Measurements from ENCODE around the gene MOB3B. TPM values are rescaled to one million over a fixed set of nuclear protein-coding genes. Genes with fewer than 3 reads are reported as not detected.

Gene MOB3B
- total RNA-seq, 2 donors from 2014 or later, result 3.1 to 17.8 TPM

- H3K27me3 ChIP-seq (replicated peaks; ENCODE audit: insufficient read depth), result no peaks in the 10 kb centered on the region
- H3K9me3 ChIP-seq, result no peaks in the 10 kb centered on the region
- no peak overlapping the region for H3K4me3 ChIP-seq
- TF ChIP-seq POLR2AphosphoS5 (IDR thresholded peaks at IDR 0.05) (no peak), POLR2A (IDR thresholded peaks at IDR 0.05) (no peak), CTCF (IDR thresholded peaks at IDR 0.05) (no peak)
- DNase-seq (ENCODE audit: low spot score), result no peak
- H3K36me3 ChIP-seq, result no peaks in the 10 kb centered on the region
- H3K4me1 ChIP-seq (replicated peaks), result peaks cover 2% of the 10 kb centered on the region
- intact Hi-C loops (cut with DNase I), result no loop called here
- no peak overlapping the region for H3K27ac ChIP-seq
- 96% methylated on average over 4 of the region's 4 CpGs for WGBS
These were observed 8.6 kb downstream of the MOB3B start for GRCh38 chr9:27520986-27521385.

GRCh38 chr9:27519466-27520465, 9.8 kb downstream of the MOB3B start:
- Histone ChIP-seq H3K4me1 (replicated peaks) (no peaks in the 10 kb centered on the region), H3K36me3 (no peaks in the 10 kb centered on the region), H3K9me3 (no peaks in the 10 kb centered on the region), H3K27me3 (replicated peaks; ENCODE audit: insufficient read depth) (no peaks in the 10 kb centered on the region), H3K4me3 (no peak overlapping the region), H3K27ac (no peak overlapping the region)
- 86% methylated on average over 10 of the region's 10 CpGs for WGBS
- DNase-seq (ENCODE audit: low spot score), result no peak
- TF ChIP-seq POLR2A (IDR thresholded peaks at IDR 0.05) (no peak), CTCF (IDR thresholded peaks at IDR 0.05) (no peak), POLR2AphosphoS5 (IDR thresholded peaks at IDR 0.05) (no peak)
- intact Hi-C loops (cut with DNase I), result no loop called here

- DNase-seq (ENCODE audit: low spot score), result no peak
- H3K27me3 ChIP-seq (replicated peaks; ENCODE audit: insufficient read depth), result no peaks in the 10 kb centered on the region
- H3K4me1 ChIP-seq (replicated peaks), result no peaks in the 10 kb centered on the region
- no peaks in the 10 kb centered on the region for H3K9me3 ChIP-seq
- intact Hi-C loops (cut with DNase I), result no loop called here
- no peak overlapping the region for H3K27ac ChIP-seq
- TF ChIP-seq CTCF (IDR thresholded peaks at IDR 0.05) (no peak), POLR2A (IDR thresholded peaks at IDR 0.05) (no peak), POLR2AphosphoS5 (IDR thresholded peaks at IDR 0.05) (no peak)
- 97% methylated on average over 4 of the region's 4 CpGs for WGBS
- H3K36me3 ChIP-seq, result no peaks in the 10 kb centered on the region
- no peak overlapping the region for H3K4me3 ChIP-seq
These were observed 10.8 kb downstream of the MOB3B start for GRCh38 chr9:27518809-27519208.

GRCh38 chr9:27518006-27518405, 11.6 kb downstream of the MOB3B start:
- H3K4me3 ChIP-seq, result no peak overlapping the region
- no peaks in the 10 kb centered on the region for H3K36me3 ChIP-seq
- H3K4me1 ChIP-seq (replicated peaks), result no peaks in the 10 kb centered on the region
- DNase-seq (ENCODE audit: low spot score), result no peak
- H3K9me3 ChIP-seq, result no peaks in the 10 kb centered on the region
- intact Hi-C loops (cut with DNase I), result no loop called here
- no peak overlapping the region for H3K27ac ChIP-seq
- 82% methylated on average over 2 of the region's 2 CpGs for WGBS
- TF ChIP-seq POLR2A (IDR thresholded peaks at IDR 0.05) (no peak), CTCF (IDR thresholded peaks at IDR 0.05) (no peak), POLR2AphosphoS5 (IDR thresholded peaks at IDR 0.05) (no peak)
- no peaks in the 10 kb centered on the region for H3K27me3 ChIP-seq (replicated peaks; ENCODE audit: insufficient read depth)

- H3K4me3 ChIP-seq, result no peak overlapping the region
- H3K27ac ChIP-seq, result no peak overlapping the region
- H3K36me3 ChIP-seq, result no peaks in the 10 kb centered on the region
- H3K4me1 ChIP-seq (replicated peaks), result no peaks in the 10 kb centered on the region
- TF ChIP-seq POLR2AphosphoS5 (IDR thresholded peaks at IDR 0.05), result no peak
- no peak for TF ChIP-seq CTCF (IDR thresholded peaks at IDR 0.05)
- TF ChIP-seq POLR2A (IDR thresholded peaks at IDR 0.05), result no peak
- DNase-seq (ENCODE audit: low spot score), result no peak
- intact Hi-C loops (cut with DNase I), result no loop called here
- 87% methylated on average over 2 of the region's 2 CpGs for WGBS
- no peaks in the 10 kb centered on the region for H3K9me3 ChIP-seq
- H3K27me3 ChIP-seq (replicated peaks; ENCODE audit: insufficient read depth), result no peaks in the 10 kb centered on the region
These were observed 15.1 kb downstream of the MOB3B start for GRCh38 chr9:27514551-27514950.
